Lung (tissue), 12 donors: ENCODE data around the gene SUGCT. TPM values are rescaled to one million over a fixed set of nuclear protein-coding genes. Genes with fewer than 3 reads are reported as not detected.

Experiments
- ATAC-seq: fragments of 200-7000 bp; cut with Tn5 transposase; one replicate; pipeline ENCODE4 v1.9.1; 2020; ENCODE audit warnings: moderate number of reproducible peaks; ENCODE audit not compliant: insufficient read depth, low FRiP score
- DNase-seq, 3 donors: peaks; one replicate each; pipeline ENCODE4 v3.0.0-alpha.2; 2013 to 2017
- H3K27ac ChIP-seq, 2 donors: one replicate each; pipeline ENCODE4 v1.5.1; 2013; ENCODE audit warnings: mild to moderate bottlenecking in 2 of 2, moderate library complexity in 2 of 2, control low read depth in 1 of 2, inconsistent platforms in 1 of 2, low read depth in 1 of 2, low read length in 1 of 2
- H3K27me3 ChIP-seq, 3 donors: one replicate each; pipeline ENCODE4 v1.5.1; 2013; ENCODE audit warnings: low read length in 2 of 3; ENCODE audit not compliant: control insufficient read depth in 3 of 3, insufficient read depth in 3 of 3
- H3K36me3 ChIP-seq, 4 donors: one replicate each; pipeline ENCODE4 v1.5.1; 2013; ENCODE audit warnings: low read length in 4 of 4, mild to moderate bottlenecking in 1 of 4, moderate library complexity in 1 of 4; ENCODE audit not compliant: control insufficient read depth in 4 of 4, insufficient read depth in 4 of 4
- H3K4me1 ChIP-seq, 5 donors: one replicate each; pipeline ENCODE4 v1.5.1; 2013; ENCODE audit warnings: low read length in 5 of 5, mild to moderate bottlenecking in 2 of 5, moderate library complexity in 1 of 5; ENCODE audit not compliant: control insufficient read depth in 5 of 5, insufficient read depth in 5 of 5
- H3K4me3 ChIP-seq: one replicate; pipeline ENCODE4 v1.5.1; 2013; ENCODE audit warnings: mild to moderate bottlenecking, control low read depth, moderate library complexity
- H3K9ac ChIP-seq, 2 donors: one replicate each; pipeline ENCODE4 v1.5.1; 2013; ENCODE audit warnings: low read length in 2 of 2, control low read depth in 1 of 2; ENCODE audit not compliant: insufficient read depth in 1 of 2
- H3K9me3 ChIP-seq, 4 donors: one replicate each; pipeline ENCODE4 v1.5.1; 2013; ENCODE audit warnings: low read length in 3 of 4, mild to moderate bottlenecking in 1 of 4, moderate library complexity in 1 of 4; ENCODE audit not compliant: control insufficient read depth in 4 of 4, insufficient read depth in 3 of 4
- CTCF ChIP-seq: IDR thresholded peaks from 2 replicates; pipeline ENCODE4 v1.5.1; 2012; ENCODE audit warnings: mild to moderate bottlenecking; ENCODE audit errors: control extremely low read depth, extremely low read depth
- WGBS, 2 donors: extraction: QIAGEN DNeasy Blood & Tissue Kit; methylation state at CpG; one replicate each; pipeline ENCODE4 v1.1.7; 2013; 5-methylcytosine and 5-hydroxymethylcytosine counted together
- polyA plus RNA-seq, 2 donors: library from polyadenylated mRNA; stranded (reverse); fragments of 200-250 nt; gene quantifications; one replicate each; pipeline ENCODE4 v1.2.1, GENCODE V29; 2013
- total RNA-seq, 2 donors: library from RNA; depleted of rRNA in 1 of 2; stranded (reverse); fragments of >200 nt in 1 of 2; gene quantifications; one replicate each; pipeline ENCODE4 v1.2.1, GENCODE V29; 2014 to 2021
- donor health status: control.
- donor health status: control.
- donor health status: Bipolar disorder and iron deficiency.
- donor health status: healthy.
- donor health status: DM: yes; HTN: yes; CAD: no.

The SUGCT gene
- total and polyA plus RNA-seq, 4 donors: 0.23 to 4.2 (median 1.8) TPM

- DNase-seq: no peak
- 95 to 96% methylated on average over 2 of the region's 2 CpGs for WGBS, 2 donors
- Histone ChIP-seq H3K27ac (no peak overlapping the region), H3K27me3 (no peaks in the 10 kb centered on the region), H3K9me3 (no peaks in the 10 kb centered on the region), H3K4me3 (no peak overlapping the region), H3K9ac (no peak overlapping the region), H3K4me1 (peaks cover 0 to 23% (median 0%) of the 10 kb centered on the region in 5 donors), H3K36me3 (no peaks in the 10 kb centered on the region)
- ATAC-seq: no peak
- TF ChIP-seq CTCF: no peak
Measured at GRCh38 chr7:40782836-40783235, 648.0 kb downstream of the SUGCT start.

GRCh38 chr7:40784176-40784575 is 649.4 kb downstream of the SUGCT start:
- no peak for ATAC-seq
- Histone ChIP-seq H3K27ac (no peak overlapping the region), H3K27me3 (no peaks in the 10 kb centered on the region), H3K9ac (no peak overlapping the region), H3K4me3 (no peak overlapping the region), H3K4me1 (peaks cover 0 to 23% (median 0%) of the 10 kb centered on the region in 5 donors), H3K9me3 (no peaks in the 10 kb centered on the region), H3K36me3 (no peaks in the 10 kb centered on the region)
- WGBS, 2 donors: 41 to 70% methylated on average over 2 of the region's 2 CpGs
- no peak for TF ChIP-seq CTCF
- no peak for DNase-seq

GRCh38 chr7:40786909-40787308 is 652.1 kb downstream of the SUGCT start:
- Histone ChIP-seq H3K27me3 (no peaks in the 10 kb centered on the region), H3K27ac (no peak overlapping the region), H3K9me3 (no peaks in the 10 kb centered on the region), H3K4me1 (peaks cover 0 to 4% (median 0%) of the 10 kb centered on the region in 5 donors), H3K9ac (no peak overlapping the region), H3K36me3 (no peaks in the 10 kb centered on the region), H3K4me3 (no peak overlapping the region)
- WGBS, 2 donors: 87 to 92% methylated on average over 1 of the region's 1 CpG
- TF ChIP-seq CTCF: no peak
- DNase-seq (no peak), ATAC-seq (no peak)

GRCh38 chr7:40793132-40793531 is 658.3 kb downstream of the SUGCT start:
- Histone ChIP-seq H3K9me3 (no peaks in the 10 kb centered on the region), H3K9ac (no peak overlapping the region), H3K36me3 (no peaks in the 10 kb centered on the region), H3K4me1 (peaks cover 0 to 7% (median 0%) of the 10 kb centered on the region in 5 donors), H3K27me3 (no peaks in the 10 kb centered on the region), H3K4me3 (no peak overlapping the region), H3K27ac (no peak overlapping the region)
- WGBS, 2 donors: 86 to 88% methylated on average over 3 of the region's 3 CpGs
- TF ChIP-seq CTCF: no peak
- DNase-seq (no peak), ATAC-seq (no peak)
